AG08396 (cell line): ENCODE results near the gene BTBD16.
A peak's percentile ranks its signal among the peaks of the same experiment; 100 is the strongest.

Experiments used
- DNase-seq: peaks from one replicate; pipeline ENCODE4 v3.0.0; 2012; ENCODE audit warnings: low spot score, mixed read lengths

BTBD16 gene

GRCh38 chr10:122271076-122271475 lies at the start of gene BTBD16:
Gene BTBD16 (plus strand): TSS chr10:122271296. CDS start chr10:122275082, 3,786 bp downstream.
- DNase-seq = no peak

GRCh38 chr10:122221958-122222357 lies 49.1 kb upstream of the BTBD16 start:
- no peak for DNase-seq

- no peak for DNase-seq
Measured at GRCh38 chr10:122222638-122223037, 48.5 kb upstream of the BTBD16 start.

GRCh38 chr10:122224159-122224558 lies 46.9 kb upstream of the BTBD16 start:
- no peak for DNase-seq

GRCh38 chr10:122225330-122225729 lies 45.8 kb upstream of the BTBD16 start:
- no peak for DNase-seq

- DNase-seq = no peak
Measured at GRCh38 chr10:122227754-122228153, 43.3 kb upstream of the BTBD16 start.

- no peak for DNase-seq
Measured at GRCh38 chr10:122229666-122230065, 41.4 kb upstream of the BTBD16 start.

- DNase-seq = no peak
Measured at GRCh38 chr10:122230222-122230621, 40.9 kb upstream of the BTBD16 start.

GRCh38 chr10:122232769-122233168 lies 38.3 kb upstream of the BTBD16 start:
- DNase-seq = no peak

- no peak for DNase-seq
Measured at GRCh38 chr10:122233857-122234348, 37.2 kb upstream of the BTBD16 start.

GRCh38 chr10:122234416-122234815 lies 36.7 kb upstream of the BTBD16 start:
- no peak for DNase-seq

GRCh38 chr10:122236690-122237306 lies 34.3 kb upstream of the BTBD16 start:
- DNase-seq = no peak

- no peak for DNase-seq
Measured at GRCh38 chr10:122237331-122237990, 33.6 kb upstream of the BTBD16 start.

- peak; percentile 50 for DNase-seq
Measured at GRCh38 chr10:122239578-122240257, 31.4 kb upstream of the BTBD16 start.

GRCh38 chr10:122240401-122240800 lies 30.7 kb upstream of the BTBD16 start:
- no peak for DNase-seq

GRCh38 chr10:122241836-122242235 lies 29.3 kb upstream of the BTBD16 start:
- no peak for DNase-seq

- no peak for DNase-seq
Measured at GRCh38 chr10:122243550-122243949, 27.5 kb upstream of the BTBD16 start.

GRCh38 chr10:122244001-122244975 lies 26.8 kb upstream of the BTBD16 start:
- no peak for DNase-seq

GRCh38 chr10:122245136-122245535 lies 26.0 kb upstream of the BTBD16 start:
- DNase-seq = no peak

GRCh38 chr10:122245897-122246296 lies 25.2 kb upstream of the BTBD16 start:
- DNase-seq = no peak

GRCh38 chr10:122246830-122247520 lies 24.1 kb upstream of the BTBD16 start:
- DNase-seq = no peak
